Mesothelial cell of epicardium (in vitro differentiated cells): ENCODE measurements around the gene SERPINI1. TPM values are rescaled to one million over a fixed set of nuclear protein-coding genes. Genes with fewer than 3 reads are reported as not detected.

Source experiments
- DNase-seq, 2 experiments: peaks; one replicate each; pipeline ENCODE4 v3.0.0; 2021; ENCODE audit warnings: low spot score in 2 of 2; ENCODE audit not compliant: unreplicated experiment in 2 of 2
- H3K27ac Mint-ChIP-seq: 2 replicates; pipeline ENCODE4 v1.8.0; 2021; ENCODE audit warnings: mixed read lengths
- H3K27me3 Mint-ChIP-seq: 2 replicates; pipeline ENCODE4 v1.8.0; 2021; ENCODE audit warnings: low read depth, mixed read lengths
- H3K36me3 Mint-ChIP-seq: 2 replicates; pipeline ENCODE4 v1.8.0; 2021; ENCODE audit warnings: mixed read lengths
- H3K4me1 Mint-ChIP-seq: 2 replicates; pipeline ENCODE4 v1.8.0; 2021; ENCODE audit warnings: mixed read lengths
- H3K4me3 Mint-ChIP-seq: 2 replicates; pipeline ENCODE4 v1.8.0; 2021; ENCODE audit warnings: mild to moderate bottlenecking, moderate library complexity, mixed read lengths
- H3K9me3 Mint-ChIP-seq: 2 replicates; pipeline ENCODE4 v1.8.0; 2021; ENCODE audit warnings: mixed read lengths
- total RNA-seq: library from RNA; stranded (reverse); gene quantifications from 3 replicates; pipeline ENCODE4 v1.2.1, GENCODE V29; 2021
- TF ChIP-seq, protein P1 (sequence below): fragments of 200-600 bp; sonication (generic); IDR thresholded peaks from one replicate; pipeline ENCODE4 v1.5.0; 2021; ENCODE audit warnings: antibody characterized with exemption; ENCODE audit not compliant: unreplicated experiment

SERPINI1 gene
- total RNA-seq, 1 donor from 2014 or later = 6.1 TPM

DNA sequence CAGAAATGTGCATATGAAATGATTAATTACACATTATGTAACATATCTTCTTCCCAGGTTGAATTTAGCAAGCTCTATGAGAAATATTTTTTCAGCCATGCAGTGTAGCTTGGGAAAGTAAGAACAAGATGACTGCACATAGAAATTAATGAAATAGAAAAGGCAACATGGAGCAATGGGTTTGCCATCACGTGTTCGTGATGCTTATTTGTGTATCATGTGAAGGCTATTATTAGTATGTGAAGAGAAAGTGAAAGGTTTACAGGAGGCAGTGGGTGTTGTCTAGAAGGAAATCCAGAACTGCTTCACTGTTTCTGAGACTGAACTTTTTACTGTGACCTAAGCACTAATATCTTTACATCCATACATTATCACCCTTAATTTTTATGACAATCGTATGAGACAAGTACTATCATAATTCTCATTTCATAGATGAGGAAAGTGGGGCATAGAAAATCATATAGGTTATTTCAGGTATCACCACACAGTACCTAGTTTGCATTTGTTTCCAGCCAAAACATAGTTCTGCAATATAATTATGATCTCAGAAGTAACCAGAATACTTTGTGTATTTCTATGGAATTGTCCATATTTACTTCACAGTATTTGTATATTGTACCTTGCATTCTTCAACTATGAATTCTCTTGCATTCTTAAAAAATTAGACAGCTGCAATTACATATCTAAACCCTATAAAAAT, 14.9 kb downstream of the SERPINI1 start:
- Mint-ChIP-seq H3K9me3 (peaks cover 8% of the 10 kb centered on the region), H3K4me3 (no peak overlapping the region), H3K27me3 (no peaks in the 10 kb centered on the region)

DNA sequence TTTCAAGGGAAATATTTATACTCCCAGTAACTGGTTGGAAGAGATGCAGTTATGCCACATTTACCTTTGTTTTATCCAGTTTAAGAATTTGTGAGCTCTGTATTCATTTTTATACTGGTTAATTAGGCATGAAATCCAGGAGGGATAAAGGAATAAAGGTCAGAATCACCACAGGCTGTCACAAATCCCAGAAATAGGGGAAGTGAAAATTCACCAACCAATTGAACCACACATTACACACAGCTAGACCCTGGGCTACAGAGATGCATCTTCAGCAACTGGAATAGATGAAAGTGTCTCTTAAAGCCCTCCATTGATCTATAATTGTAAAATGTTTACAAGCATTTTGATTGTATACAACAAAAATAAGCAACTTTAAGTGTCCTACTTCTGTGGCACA, 18.5 kb downstream of the SERPINI1 start:
- Mint-ChIP-seq H3K27me3 (no peaks in the 10 kb centered on the region), H3K4me1 (no peaks in the 10 kb centered on the region), H3K9me3 (peaks cover 4% of the 10 kb centered on the region), H3K27ac (no peak overlapping the region), H3K4me3 (no peak overlapping the region), H3K36me3 (no peaks in the 10 kb centered on the region)
- TF ChIP-seq, protein P1, sequence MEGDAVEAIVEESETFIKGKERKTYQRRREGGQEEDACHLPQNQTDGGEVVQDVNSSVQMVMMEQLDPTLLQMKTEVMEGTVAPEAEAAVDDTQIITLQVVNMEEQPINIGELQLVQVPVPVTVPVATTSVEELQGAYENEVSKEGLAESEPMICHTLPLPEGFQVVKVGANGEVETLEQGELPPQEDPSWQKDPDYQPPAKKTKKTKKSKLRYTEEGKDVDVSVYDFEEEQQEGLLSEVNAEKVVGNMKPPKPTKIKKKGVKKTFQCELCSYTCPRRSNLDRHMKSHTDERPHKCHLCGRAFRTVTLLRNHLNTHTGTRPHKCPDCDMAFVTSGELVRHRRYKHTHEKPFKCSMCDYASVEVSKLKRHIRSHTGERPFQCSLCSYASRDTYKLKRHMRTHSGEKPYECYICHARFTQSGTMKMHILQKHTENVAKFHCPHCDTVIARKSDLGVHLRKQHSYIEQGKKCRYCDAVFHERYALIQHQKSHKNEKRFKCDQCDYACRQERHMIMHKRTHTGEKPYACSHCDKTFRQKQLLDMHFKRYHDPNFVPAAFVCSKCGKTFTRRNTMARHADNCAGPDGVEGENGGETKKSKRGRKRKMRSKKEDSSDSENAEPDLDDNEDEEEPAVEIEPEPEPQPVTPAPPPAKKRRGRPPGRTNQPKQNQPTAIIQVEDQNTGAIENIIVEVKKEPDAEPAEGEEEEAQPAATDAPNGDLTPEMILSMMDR = no peak
- no peak for DNase-seq

More for the DNA sequence above, 14.9 kb downstream of the SERPINI1 start:
- no peaks in the 10 kb centered on the region for H3K4me1 Mint-ChIP-seq
- H3K36me3 Mint-ChIP-seq = no peaks in the 10 kb centered on the region
- no peak overlapping the region for H3K27ac Mint-ChIP-seq
- DNase-seq = no peak
- TF ChIP-seq, protein P1 = no peak

DNA sequence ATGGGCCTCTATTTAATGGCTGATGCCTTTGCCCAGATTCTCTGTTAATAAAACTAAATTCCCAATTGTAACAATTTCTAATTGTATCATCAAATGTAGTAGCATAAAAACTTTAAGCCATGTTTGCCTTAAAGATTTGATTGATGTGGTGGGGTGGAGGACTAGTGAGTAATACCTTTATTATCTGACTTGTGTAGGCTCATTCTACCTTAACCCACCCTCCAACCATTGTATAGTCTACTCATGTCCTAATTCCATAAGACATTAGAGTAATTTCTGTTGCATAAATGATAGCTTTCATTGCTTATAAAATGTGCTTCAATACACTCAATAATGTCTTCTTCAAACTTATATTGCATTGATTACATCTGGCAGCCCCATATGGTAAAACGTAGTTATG, 25.8 kb downstream of the SERPINI1 start:
- Mint-ChIP-seq H3K4me3 (no peak overlapping the region), H3K27ac (no peak overlapping the region), H3K4me1 (no peaks in the 10 kb centered on the region), H3K36me3 (peaks cover 2% of the 10 kb centered on the region), H3K27me3 (peaks cover 12% of the 10 kb centered on the region), H3K9me3 (peaks cover 25% of the 10 kb centered on the region)
- DNase-seq = no peak
- TF ChIP-seq, protein P1 = no peak

DNA sequence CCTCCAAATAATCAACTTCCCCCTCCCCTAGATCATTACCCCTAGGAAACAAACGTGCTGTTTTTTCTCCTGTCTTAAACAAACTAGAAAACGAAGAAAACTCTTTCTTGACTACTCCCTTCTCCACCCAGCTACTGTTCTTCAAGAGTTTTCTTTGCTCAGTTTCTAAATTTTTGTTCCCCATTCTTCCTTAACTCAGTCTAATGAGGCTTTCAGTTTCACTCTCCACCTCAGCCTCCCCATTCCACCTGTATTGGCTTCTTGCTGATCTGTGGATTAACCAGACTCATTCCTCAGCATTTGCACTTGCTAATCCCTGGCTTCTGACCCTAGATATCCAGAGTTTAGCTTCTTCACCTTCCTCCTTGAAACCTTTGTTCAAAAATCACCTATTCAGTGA, 26.8 kb downstream of the SERPINI1 start:
- no peak for DNase-seq
- TF ChIP-seq, protein P1 = no peak
- Mint-ChIP-seq H3K27me3 (peaks cover 12% of the 10 kb centered on the region), H3K4me3 (no peak overlapping the region), H3K9me3 (peaks cover 29% of the 10 kb centered on the region), H3K4me1 (no peaks in the 10 kb centered on the region), H3K27ac (no peak overlapping the region), H3K36me3 (peaks cover 2% of the 10 kb centered on the region)

DNA sequence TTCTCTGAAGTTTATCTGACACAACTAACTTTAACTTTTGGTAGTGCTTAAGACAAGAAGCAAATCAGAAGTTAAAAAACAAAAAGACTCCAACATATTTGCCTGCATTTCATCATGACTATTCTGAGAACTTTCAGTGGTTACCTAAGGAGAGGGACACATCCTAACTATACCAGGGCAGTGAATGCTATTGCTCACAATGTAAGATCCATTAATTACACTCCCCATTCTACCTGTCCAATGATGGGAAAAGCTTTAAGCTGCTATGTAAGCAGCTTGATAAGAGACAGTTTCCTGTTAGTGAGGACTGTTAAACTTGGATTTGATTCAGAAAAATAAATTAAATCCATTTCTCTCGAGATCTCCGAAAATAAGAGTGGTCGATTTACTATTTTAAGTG, 37.5 kb downstream of the SERPINI1 start:
- H3K4me3 Mint-ChIP-seq = no peak overlapping the region
- peaks cover 9% of the 10 kb centered on the region for H3K9me3 Mint-ChIP-seq
- peaks cover 17% of the 10 kb centered on the region for H3K4me1 Mint-ChIP-seq
- TF ChIP-seq, protein P1 = no peak
- H3K36me3 Mint-ChIP-seq = no peaks in the 10 kb centered on the region
- H3K27me3 Mint-ChIP-seq = peaks cover 23% of the 10 kb centered on the region
- H3K27ac Mint-ChIP-seq = no peak overlapping the region
- DNase-seq = no peak
